GM21786 (cell line): ENCODE data around the gene FBXW8.

Source experiments
- ATAC-seq: cut with Tn5 transposase; IDR thresholded peaks from one replicate; pipeline ENCODE4 v1.9.1; 2021; ENCODE audit not compliant: unreplicated experiment

FBXW8 gene

GRCh38 chr12:117069926-117070900 lies 159.5 kb downstream of the FBXW8 start:
- ATAC-seq: no peak

- ATAC-seq: no peak
Observed at GRCh38 chr12:117071009-117071408, 160.3 kb downstream of the FBXW8 start.

DNA sequence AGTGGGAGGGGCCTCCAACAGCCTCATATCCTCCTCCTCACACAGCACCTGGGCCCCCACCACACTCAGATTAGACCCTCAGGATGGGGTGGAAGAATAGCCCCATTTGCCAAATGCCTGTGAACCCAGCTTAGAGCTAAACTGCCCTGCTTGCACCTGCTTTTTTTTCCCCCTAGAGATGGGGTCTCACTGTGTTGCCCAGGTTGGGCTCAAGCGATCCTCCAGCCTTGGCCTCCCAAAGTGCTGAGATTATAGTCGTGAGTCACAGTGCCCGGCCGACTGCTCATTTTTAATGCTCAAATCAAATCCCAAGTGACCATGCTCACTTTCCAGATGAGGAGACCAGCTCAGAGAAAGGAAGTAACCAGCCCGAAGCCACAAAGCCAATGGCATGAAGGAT lies 161.4 kb downstream of the FBXW8 start:
- no peak for ATAC-seq

DNA sequence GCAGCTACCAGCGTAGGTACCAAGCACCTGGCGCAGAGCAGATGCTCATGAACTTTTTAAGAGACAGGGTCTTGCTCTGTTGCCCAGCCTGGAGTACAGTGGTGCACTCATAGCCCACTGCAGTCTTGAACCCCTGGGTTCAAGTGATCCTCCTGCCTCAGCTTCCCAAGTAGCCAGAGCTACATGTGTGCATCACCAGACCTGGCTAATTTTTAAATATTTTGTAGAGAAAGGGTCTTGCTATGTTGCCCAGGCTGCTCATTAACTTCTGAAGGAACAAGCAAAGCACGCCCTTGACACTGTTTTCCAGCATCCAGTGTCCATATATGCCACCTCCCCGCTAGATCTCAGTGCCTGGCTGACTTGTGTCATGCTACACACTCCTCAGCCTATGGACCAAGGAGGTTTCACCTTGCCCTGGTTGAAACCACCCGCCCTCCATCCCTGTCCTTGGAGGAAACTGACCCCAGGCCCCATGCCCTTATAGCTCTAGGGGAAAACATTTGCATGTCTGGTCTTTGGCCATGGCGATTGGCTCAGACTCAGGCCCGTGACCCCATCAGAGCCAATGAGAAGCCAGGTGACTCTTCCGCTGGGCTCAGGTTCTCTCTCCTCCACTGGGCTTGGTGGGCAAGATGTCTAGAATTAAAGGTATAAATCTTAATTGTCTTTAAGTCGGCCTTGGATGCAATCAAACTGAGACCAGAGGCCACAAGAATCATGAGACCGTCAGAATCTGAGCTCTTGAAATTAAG lies 162.2 kb downstream of the FBXW8 start:
- no peak for ATAC-seq

GRCh38 chr12:117073611-117074010 lies 162.9 kb downstream of the FBXW8 start:
- no peak for ATAC-seq

- ATAC-seq: no peak
Observed at GRCh38 chr12:117076410-117077372, 165.9 kb downstream of the FBXW8 start.

DNA sequence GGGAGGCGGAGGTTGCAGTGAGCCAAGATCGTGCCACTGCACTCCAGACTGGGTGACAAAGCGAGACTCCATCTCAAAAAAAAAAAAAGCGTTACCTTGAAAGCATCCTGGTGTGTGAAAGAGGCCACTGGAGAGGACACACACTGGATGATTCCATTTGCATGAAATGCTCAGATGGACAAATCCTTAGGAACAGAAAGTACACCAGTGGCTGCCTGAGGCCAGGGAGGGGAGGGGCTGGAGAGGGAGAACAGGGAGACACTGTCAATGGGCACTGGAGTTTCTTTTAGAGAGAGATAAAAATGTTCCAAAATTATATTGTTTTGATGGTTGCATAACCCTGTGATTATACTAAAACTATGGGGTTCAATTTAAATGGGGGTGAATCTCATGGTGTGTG lies 168.7 kb downstream of the FBXW8 start:
- ATAC-seq: no peak

DNA sequence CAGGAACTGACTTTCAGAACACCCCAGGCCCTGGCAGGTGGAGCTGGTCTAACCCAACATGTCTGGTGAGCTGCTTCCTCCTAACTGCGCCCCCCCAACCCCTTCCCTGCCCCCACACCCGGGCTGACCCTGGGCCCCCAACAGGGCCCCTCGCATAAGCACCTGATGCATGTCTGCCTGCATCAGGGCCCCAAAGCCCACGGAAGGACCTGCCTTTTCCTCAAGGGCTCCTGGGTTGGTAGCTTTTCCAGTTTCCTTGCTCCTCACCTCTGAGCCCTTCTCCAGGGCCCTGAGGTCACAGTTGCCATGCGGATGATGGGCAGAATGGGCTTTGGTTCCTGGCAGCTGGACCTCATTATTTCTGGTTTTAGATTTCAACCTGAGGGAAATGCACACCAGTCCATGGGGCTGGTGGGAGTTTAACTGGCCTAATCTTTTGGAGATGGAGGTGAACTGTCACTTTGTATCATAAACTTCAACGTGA lies 170.0 kb downstream of the FBXW8 start:
- ATAC-seq: no peak
